Stimulated activated CD4-positive, alpha-beta T cell treated with anti-CD3 and anti-CD28 coated beads, Interleukin-15, amount 100 ng/mL, for 1 hour (primary cell): ENCODE data around the gene TICAM2.

Source experiments
- DNase-seq, 2 donors: peaks; one replicate each; pipeline ENCODE4 v3.0.0-alpha.2; 2020; ENCODE audit warnings: low read depth in 1 of 2, low spot score in 1 of 2

TICAM2 gene

DNA sequence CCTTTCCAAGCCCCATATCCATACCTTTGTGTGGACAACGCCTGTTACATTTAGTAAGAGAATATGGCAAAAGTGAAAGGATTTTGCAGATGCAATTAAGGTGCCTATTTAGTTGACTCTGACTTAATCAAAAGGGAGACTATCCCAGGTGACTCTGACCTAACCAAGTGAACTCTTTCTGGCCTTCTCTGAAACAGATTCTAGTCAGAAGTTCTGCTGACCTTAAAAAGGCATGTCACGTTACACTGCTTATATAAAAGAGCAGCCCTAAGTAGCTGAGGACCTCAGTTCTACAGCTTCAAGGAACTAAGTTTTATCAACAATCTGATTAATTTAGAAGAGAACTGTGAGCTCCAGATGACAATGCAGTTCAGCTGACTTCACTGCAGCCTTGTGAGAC lies 5.7 kb upstream of the TICAM2 start:
- no peak for DNase-seq

DNA sequence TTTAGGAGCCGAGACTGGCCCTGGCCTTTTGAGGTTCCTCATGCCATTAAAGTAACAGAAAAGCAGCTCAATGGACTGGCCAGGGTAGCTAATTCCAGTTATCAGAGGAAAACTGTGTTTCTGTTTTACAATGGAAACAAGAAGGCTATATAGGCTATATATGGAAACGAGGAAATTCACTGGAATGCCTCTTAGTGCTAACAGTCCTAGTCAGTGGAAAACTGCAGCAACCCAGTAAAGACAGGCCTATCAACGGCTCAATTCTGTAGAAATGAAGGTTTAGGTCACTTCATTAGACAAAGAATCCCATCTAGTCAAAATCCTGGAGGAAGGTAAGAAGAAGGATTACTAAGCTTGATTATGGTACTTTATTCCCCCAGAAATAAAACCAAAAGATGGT lies 3.2 kb upstream of the TICAM2 start:
- DNase-seq = no peak

DNA sequence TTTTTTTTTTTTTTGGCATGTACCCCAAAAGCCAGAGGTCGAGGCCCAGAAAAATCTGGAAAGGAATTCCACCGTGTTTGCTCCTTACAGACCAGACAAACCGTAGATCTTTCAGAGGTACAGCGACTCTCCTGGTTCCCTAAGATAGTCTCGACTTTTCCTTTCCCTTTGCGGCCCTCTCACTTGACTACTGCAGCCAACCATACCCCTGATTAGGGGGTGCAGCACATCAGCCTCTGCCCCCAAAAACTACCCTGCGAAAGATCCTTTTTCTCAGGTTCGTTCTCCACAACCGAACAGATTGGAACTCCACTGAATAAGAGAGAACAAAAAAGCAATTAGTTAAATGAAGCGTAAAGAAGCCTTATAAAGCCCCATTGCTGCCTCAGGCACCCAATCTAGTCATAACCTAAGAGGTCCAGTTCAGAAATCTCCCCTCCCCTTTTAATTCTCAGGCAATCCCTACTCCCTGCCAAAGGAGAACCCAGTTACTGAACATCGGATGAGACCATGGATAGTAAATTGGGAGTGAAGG lies 379 bp upstream of the TICAM2 start:
- no peak for DNase-seq

DNA sequence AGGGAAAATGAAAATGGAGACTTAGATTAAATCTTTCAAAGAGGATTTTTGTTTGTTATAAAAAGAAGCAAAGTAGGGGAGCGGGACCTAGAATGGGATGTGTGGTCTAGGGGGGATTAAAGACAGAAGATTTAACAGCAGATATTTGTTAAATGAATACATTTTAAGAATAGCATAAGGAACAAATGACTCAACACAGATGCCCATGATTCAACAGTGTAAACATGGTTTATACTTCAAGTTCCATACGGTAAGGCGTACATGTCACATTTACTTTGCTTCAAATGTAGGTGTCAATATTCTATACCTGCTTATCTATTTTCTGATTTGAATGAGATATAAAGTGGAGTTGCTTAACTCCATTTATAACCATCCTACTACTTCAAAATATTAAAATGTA lies 1.5 kb downstream of the TICAM2 start:
- no peak for DNase-seq

DNA sequence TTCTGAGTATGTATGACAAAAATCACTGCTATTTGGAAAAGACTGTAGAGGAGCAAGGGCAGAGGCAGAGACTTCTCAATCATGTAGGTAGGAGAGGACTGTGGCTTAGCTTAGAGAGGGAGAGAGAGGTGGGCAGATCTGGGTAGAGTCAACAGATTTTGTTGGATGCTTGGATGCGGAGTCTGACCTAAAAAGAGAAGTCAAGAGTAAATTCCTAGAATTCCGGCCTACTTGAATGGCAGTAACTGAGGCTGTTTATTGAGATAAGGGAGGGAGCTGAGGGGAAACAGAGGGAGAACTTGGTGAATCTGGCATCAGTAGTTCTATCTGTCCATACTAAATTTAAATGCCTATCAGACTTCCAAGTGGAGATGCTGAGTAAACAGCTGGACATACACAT lies 2.4 kb downstream of the TICAM2 start:
- no peak for DNase-seq

DNA sequence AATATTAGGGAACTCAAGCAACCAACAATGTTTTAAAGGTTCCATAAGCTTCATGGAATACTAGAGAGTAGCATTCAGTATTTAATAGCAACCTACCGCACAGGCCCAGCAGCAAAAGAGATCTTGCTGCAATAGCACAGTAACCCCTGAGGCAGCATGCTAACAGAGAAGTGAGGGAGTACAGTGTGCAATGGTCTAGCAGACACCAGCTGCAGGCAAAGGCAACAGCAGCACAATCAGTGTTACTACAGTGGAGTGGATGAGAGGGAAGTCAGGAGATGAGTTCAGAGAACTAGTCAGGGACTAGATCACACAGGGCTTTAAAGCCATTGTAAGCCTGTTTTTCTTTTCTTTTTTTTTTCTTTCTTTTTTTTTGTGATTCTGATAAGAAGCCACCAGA lies 2.8 kb downstream of the TICAM2 start:
- no peak for DNase-seq

DNA sequence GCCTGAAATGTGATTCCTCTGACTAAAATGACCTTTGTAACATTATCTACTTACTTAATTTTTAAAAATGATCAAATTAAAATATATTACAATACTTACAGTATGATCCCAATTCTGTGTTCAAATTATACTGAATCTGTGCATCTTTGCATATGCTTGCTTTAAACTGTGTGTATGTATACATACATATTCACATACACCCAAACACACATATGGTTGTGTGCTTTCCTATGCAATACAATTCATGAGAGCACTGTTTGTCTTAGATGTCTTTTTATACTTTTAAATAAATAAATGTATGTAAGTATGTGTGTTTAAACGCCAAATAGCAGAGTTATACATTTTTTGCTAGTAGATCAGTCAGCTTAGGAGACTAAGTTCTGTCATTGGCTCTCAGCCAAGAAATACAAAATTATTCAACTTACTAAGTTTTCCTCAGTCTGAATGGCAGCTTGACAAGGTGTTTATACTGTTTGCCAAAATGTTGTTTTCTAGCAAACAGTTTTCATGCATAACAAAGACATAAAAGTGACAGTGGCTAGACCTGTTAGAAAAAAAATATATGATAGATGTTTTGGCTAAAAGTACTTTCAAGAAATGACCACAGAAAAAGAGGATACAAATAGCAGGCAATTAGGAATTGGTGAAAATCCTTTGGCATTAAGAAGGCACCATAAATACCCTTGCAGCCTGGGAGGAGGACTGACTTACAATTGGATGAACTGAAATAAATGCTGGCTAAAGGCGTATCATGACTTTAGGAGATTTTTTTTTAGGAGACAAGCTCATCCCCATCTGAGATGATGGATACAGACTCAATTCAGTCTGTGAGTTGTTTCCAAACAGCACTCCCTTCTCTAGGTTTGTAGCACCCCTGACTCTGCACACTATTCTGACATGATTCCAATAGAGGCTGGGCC lies 7.9 kb downstream of the TICAM2 start:
- no peak for DNase-seq

DNA sequence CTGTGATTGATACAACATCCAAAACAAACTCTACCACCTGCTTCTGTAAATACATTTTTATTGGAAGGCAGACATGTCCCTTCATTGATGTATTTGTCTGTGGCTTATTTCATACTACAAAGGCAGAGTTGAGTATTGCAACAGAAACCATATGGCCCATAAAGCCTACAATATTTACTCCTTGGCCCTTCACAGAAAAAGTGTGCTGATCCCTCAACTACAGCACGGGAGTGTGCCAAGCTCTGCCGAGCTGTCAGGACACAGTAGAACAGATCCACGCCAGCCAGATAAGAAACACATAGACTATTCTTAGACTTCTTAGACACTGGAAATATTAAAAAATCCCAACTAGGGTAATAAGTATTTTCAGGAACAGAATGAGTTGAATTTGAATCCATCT lies 13.2 kb downstream of the TICAM2 start:
- DNase-seq = no peak

DNA sequence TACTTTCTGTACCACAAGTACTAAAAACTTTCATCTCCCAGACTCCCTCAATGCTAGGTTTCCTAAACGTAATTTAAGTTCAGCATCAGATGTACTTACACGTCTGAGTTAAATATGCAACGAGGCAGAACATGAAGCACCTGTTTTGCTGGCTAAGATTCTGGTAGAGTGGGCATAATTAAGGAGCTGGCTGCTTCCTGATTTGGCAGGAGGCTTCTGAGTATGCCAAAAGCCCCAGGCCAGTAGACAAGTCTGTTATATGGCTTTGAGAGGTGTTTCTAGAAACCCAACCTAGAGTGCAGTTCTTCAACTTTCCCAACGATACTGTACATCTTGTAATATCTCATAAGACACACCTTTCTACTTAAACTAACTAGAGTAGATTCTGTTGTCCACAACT lies 13.6 kb downstream of the TICAM2 start:
- no peak for DNase-seq

DNA sequence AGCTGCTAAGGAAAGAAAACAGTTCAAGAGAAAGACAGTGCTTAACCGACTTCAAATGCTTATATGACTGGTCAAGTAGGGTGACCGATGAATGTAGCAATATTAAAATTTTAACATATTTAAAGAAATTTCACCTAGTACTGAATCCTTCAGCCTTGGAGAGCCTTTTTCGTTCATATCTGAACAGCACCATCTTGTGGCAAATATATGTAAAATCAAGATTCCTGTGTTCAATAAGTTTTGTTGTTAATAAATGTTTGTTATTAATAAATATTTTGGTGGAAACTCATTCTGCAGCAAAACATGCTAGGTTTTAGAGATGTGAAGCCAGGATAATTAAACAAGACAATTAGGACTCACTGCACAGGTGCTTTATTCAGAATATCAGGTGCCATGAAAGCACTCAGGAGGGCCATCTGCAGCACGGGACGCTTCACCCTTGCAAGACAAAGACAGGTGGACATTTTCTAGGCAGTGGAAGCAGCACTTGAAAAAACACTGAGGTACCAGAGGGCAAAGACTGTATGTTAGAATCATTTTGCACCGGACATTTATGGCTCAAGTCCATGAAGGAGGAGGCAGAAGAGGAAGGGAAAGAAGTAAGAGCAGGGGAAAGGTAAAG lies 15.6 kb downstream of the TICAM2 start:
- no peak for DNase-seq

DNA sequence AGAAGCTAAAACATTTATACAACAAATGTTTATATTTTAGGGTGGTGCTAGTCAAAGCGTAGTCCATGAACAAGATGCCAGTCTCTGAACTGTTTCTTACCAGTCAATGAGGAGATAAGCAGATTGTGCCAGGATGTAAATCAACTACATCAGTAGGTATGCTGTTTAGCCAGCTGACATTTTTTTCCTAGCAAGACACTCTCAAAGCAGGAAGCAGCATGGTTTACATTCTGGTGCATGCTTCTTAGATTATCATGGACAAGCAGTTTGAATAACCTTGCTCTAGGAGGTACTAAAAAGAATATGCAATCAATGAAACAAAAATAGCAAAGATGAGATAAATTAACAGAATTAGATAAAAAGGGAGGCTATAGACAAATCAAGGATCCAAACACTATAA lies 17.0 kb downstream of the TICAM2 start:
- no peak for DNase-seq

DNA sequence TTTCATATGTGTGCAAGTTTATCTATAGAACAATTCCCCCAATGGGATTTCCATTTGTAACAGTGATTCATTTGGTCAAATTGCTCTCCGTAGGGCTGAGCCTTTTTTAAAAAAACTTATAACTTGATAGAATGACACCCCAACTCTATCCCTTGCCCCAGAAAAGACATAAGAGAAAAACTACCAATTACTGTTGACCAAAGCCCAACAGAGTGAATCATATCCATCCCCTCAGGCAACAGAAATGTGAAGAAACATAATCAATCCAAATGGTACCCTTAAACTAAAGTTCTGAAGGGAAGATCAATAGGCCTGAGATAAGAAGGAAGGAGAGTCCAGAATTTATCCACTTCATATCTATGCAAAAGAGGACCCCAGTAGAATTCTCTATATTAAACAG lies 17.8 kb downstream of the TICAM2 start:
- no peak for DNase-seq

DNA sequence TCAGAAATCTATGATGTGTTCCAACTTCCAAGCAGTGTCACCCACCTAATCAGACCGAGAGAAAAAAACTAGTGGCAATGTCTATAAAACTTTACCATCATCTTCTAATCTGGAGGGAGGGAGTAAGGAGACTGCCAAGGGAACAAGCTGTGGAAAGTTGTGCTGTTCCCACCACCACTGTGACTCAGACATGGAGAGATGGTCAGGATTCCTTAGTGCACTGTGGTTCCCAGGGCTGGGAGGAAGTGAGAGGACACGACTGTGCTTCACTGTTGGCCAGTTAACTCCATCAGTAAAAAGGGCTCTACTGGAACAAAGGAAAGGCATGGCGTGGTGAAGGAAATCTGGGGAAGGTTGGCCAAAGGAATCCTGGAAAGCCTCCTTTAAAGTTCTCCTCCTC lies 18.8 kb downstream of the TICAM2 start:
- DNase-seq = no peak

DNA sequence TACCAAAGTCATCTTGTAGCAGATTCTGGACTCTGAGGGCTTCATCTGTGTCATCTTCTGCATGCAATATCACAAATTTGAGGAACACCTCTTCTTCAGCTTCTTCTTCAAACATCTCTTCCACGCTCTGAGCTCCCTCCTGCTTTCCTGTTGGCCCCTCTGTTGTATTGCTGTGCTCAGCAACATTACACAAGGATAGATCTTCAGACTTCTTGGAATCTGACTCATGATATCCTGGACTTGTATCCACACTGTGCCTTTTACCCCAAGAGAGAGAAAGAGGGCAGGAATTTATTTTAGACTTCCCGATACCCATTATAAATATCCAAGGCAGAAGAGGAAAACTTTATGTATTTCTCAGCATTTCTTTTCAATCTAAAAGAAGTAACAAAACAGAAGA lies 21.3 kb downstream of the TICAM2 start:
- DNase-seq = no peak

DNA sequence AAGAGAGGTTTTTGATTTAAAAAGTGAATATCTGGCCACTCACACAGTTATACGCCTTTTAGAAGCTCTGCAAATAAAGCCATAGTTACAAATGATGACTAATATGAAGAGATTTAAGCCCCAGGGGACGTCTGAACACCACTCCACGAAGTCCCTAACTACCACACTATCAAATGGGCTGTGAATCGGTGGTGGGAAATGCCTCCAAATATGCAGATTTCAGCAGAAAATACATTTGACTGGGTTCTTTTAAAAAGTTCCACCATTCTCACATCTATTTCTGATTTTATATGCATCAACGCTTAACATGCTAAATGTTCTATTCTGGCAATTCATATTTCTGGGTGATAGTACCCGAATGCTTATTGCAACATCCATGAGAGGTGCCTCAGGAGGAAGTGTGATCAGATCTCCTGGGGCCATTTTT lies 22.5 kb downstream of the TICAM2 start:
- no peak for DNase-seq

DNA sequence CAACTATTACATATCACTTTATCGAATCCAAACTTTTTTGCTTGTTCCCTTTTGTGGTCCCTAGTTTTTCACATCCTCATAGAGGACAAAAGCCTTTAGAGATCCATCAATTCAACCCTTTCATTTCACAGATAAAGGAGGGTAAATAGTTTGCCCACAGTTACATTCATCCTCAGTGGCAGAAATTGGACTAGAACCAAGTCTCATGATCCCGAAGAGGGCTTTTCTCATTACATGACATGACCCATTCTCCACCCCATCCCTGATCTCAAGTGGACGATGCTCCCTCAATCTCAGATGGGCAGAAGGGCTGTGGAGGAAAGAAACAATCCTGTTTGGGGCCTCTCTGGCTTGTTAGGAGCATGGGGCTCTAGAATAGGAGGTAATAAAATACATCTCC lies 23.1 kb downstream of the TICAM2 start:
- no peak for DNase-seq

DNA sequence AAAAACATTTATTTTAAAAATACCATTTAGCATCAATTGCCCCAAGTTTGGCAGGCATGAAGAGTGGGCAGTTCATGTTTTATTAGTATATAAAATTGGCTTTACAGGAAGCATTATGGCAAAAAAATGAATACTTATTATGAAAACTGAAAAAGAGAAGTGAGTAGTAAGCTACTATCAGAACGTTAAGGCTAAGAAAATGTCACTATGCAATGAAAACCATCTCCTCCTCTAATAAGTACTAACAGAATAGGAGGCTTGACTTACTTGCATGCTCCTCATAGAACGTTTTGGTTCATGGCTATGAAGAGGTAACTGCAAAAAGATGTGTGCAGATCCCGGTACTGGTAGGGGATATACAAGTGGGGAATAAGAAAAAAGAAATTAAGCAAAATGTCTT lies 23.6 kb downstream of the TICAM2 start:
- DNase-seq = no peak

DNA sequence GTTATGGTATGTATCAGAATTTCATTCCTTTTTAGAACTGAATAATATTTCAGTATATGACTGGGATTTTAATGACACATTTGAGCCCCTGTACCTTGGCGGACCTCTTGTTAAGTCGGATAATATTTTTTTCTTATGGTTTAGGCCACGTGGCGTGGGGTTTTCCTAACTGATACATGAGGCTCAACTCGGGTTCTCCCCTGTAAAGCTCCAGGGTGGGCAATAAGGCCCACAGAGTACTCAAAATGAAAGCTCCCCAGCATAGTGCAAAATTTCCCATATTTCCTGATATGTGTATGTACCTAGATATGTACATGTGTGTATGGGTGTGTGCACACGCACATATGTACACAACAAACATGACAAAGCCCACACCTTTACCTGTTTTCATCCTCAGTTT lies 24.5 kb downstream of the TICAM2 start:
- DNase-seq = no peak

DNA sequence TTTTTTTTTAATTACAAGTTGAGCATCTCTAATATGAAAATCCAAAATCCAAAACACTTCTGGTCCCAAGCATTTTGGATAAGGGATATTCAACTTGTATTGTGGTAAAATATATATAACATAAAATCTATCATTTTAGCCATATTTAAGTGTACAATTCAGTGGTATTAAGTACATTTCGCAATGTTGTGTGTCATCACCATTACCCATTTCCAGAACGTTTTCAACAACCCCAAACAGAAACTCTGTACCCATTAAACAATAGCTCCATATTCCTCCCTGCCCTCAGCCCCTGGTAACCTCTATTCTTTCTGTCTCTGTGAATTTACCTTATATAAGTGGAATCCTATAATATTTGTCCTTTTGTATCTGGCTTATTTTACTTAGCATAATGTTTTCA lies 24.9 kb downstream of the TICAM2 start:
- DNase-seq = no peak

DNA sequence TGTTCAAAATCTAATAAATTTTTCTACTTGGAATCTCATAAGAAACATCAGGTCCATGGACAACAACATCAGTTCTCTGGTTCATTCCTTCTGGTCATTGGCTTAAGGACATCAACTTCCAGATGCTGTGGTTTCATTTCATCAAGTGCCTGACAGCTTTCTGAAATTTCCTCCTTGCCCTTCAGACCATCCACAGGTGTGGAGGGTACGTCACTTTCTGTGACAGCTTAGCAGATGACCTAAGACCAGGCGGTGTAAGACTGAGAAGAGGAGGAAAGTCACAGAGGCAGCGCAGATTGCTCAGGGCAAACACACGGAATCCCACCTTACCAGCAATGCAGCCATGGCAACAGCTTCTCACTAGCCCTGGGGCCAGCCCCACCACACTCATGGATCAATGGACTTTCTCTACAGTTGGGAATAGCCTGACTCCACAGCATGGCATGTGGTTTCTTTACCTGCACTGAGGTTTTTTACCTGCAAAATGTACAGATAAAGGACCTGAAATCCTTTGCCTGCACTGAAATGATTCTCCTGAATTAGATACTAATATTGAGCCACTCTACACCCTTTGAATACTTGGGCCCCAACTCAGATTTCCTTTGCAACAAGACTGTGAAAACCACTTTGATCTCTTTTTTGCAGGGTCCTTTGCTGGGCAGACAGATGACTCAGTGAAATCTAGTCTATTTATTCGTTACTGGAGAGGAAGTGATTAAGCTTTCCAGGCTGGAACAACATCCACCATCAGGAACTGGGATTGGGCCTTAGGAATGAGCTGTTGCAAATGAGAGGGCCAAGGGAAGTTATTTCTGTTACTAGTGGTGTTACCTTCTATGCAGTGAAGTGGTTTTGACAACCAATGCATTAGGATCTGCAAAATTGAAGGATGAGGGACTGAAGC lies 26.9 kb downstream of the TICAM2 start:
- DNase-seq = no peak

DNA sequence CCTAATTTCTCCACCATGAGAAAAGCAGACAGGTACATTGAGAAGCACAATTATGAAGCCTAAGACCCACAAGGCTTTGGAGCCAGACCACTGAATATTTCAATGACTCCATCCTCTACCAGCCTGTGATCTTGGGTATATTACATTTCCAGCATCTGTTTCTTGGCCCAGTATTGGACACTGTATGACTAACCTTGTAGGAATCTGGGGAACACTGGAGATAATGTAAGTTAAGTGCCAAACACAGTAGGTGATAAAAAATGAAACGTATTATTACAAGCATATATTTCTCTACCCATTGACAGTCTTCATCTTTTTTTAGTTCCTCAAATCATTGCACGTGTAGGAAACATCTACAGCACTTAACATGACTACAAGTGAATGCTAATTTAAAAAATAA lies 29.1 kb downstream of the TICAM2 start:
- no peak for DNase-seq
